NB4 (cell line): ENCODE measurements around the gene STAU1.
"Not testable (repeated sequence)": the region's sequence is repeated elsewhere in the genome, so short reads cannot be mapped to it uniquely, and the experiment has no call there.

ENCODE experiments used
- DNase-seq: peaks from one replicate; pipeline ENCODE4 v3.0.0; 2010; ENCODE audit warnings: low read depth
- H3K4me3 ChIP-seq: one replicate; pipeline ENCODE4 v1.5.1; 2011; ENCODE audit warnings: mild to moderate bottlenecking, low read depth, low read length, moderate library complexity
- CTCF ChIP-seq: IDR thresholded peaks from one replicate; pipeline ENCODE4 v1.5.1; 2012; ENCODE audit warnings: low read depth, low read length
- MAX ChIP-seq: IDR thresholded peaks from 2 replicates; pipeline ENCODE4 v1.6.1; 2011; ENCODE audit warnings: low read depth, low read length
- MYC ChIP-seq: IDR thresholded peaks from 2 replicates; pipeline ENCODE4 v1.6.1; 2011; ENCODE audit warnings: low read depth, low read length
- POLR2A ChIP-seq: IDR thresholded peaks from 2 replicates; pipeline ENCODE4 v1.6.1; 2011; ENCODE audit warnings: mild to moderate bottlenecking; ENCODE audit not compliant: insufficient read length; ENCODE audit errors: extremely low read depth

Gene STAU1

GRCh38 chr20:49091762-49092161 lies 96.4 kb downstream of the STAU1 start:
- H3K4me3 ChIP-seq, result no peak overlapping the region
- TF ChIP-seq MAX (no peak), POLR2A (no peak), MYC (no peak), CTCF (no peak)
- no peak for DNase-seq

GRCh38 chr20:49091104-49091503 lies 97.0 kb downstream of the STAU1 start:
- no peak for DNase-seq
- H3K4me3 ChIP-seq, result no peak overlapping the region
- TF ChIP-seq MYC (no peak), POLR2A (no peak), MAX (no peak), CTCF (no peak)

- not testable (repeated sequence) for DNase-seq, H3K4me3 ChIP-seq
Measured at GRCh38 chr20:49082295-49082694, 105.8 kb downstream of the STAU1 start.

GRCh38 chr20:49078310-49078709 lies 109.8 kb downstream of the STAU1 start:
- DNase-seq, result no peak
- H3K4me3 ChIP-seq, result no peak overlapping the region
- no peak for TF ChIP-seq MYC
- TF ChIP-seq CTCF, result no peak
- no peak for TF ChIP-seq MAX
- no peak for TF ChIP-seq POLR2A

- DNase-seq, result no peak
- no peak overlapping the region for H3K4me3 ChIP-seq
- TF ChIP-seq POLR2A (no peak), MYC (no peak), CTCF (no peak), MAX (no peak)
Measured at GRCh38 chr20:49074521-49074920, 113.6 kb downstream of the STAU1 start.
